Epidermal melanocyte (primary cell): ENCODE results near the gene OIP5.
"Not testable (repeated sequence)": the region's sequence is repeated elsewhere in the genome, so short reads cannot be mapped to it uniquely, and the experiment has no call there.

Experiments used
- DNase-seq: peaks from one replicate; pipeline ENCODE4 v3.0.0; 2011; ENCODE audit warnings: low spot score; ENCODE audit not compliant: insufficient read length

The OIP5 gene

DNA sequence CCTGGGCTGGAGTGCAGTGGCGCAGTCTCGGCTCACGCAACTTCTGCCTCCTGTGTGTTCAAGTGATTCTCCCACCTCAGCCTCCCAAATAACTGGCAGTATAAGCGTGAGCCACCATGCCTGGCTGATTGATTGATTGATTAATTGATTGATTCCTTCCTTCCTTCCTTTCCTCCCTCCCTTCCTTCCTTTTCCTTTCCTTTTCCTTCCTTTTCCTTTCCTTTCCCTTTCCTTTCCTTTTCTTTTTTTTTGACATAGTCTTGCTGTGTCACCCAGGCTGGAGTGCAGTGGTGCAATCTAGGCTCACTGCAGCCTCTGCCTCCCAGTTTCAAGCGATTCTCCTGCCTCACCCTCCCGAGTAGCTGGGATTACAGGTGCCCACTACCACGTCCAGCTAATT, 71.5 kb downstream of the OIP5 start:
- not testable (repeated sequence) for DNase-seq

DNA sequence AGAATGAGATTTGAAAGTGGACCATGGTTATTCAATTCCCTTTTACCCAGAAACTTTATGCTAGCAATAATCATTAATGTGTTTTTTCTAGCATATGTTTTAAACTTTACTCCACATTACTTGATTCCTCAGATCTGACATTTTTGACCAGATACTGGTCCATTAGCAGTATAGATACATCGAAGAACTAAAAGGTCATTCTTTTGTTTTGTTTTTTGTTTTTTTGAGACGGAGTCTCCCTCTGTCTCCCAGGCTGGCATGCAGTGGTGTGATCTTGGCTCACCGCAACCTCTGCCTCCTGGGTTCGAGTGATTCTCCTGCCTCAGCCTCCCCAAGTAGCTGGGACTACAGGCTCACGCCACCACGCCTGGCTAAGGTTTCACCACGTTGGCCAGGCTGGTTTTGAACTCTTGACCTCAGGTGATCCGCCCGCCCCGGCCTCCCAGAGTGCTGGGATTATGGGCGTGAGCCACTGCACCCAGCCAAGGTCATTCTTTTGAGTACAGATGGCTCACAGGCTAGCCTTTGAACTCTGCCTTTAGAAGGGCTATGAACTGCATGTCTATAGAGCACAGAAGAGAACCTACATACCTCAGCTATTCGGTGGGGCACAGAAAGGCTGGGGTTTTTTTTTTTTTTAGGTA, 72.7 kb downstream of the OIP5 start:
- no peak for DNase-seq
